HG03354 (cell line): ENCODE measurements around the gene RB1.
A peak's percentile ranks its signal among the peaks of the same experiment; 100 is the strongest.
"Not testable (repeated sequence)": the region's sequence is repeated elsewhere in the genome, so short reads cannot be mapped to it uniquely, and the experiment has no call there.

Experiments used
- ATAC-seq: cut with Tn5 transposase; IDR thresholded peaks from one replicate; pipeline ENCODE4 v1.9.1; 2021; ENCODE audit warnings: mild to moderate bottlenecking; ENCODE audit not compliant: unreplicated experiment, poor library complexity, severe bottlenecking

The RB1 gene

GRCh38 chr13:48434200-48434599, 130.6 kb downstream of the RB1 start:
- ATAC-seq: no peak

- no peak for ATAC-seq
Measured at GRCh38 chr13:48436661-48437288, 133.2 kb downstream of the RB1 start.

GRCh38 chr13:48437371-48437770, 133.8 kb downstream of the RB1 start:
- no peak for ATAC-seq

GRCh38 chr13:48443442-48444208, 140.1 kb downstream of the RB1 start:
- no peak for ATAC-seq

- no peak for ATAC-seq
Measured at GRCh38 chr13:48446464-48446863, 142.9 kb downstream of the RB1 start.

- ATAC-seq: no peak
Measured at GRCh38 chr13:48448285-48448958, 144.9 kb downstream of the RB1 start.

- ATAC-seq: no peak
Measured at GRCh38 chr13:48448959-48449614, 145.5 kb downstream of the RB1 start.

- ATAC-seq: no peak
Measured at GRCh38 chr13:48449656-48450055, 146.1 kb downstream of the RB1 start.

GRCh38 chr13:48451196-48451595, 147.6 kb downstream of the RB1 start:
- ATAC-seq: not testable (repeated sequence)

- ATAC-seq: no peak
Measured at GRCh38 chr13:48456546-48456945, 153.0 kb downstream of the RB1 start.

- no peak for ATAC-seq
Measured at GRCh38 chr13:48457578-48458242, 154.2 kb downstream of the RB1 start.

GRCh38 chr13:48475230-48475629, 171.7 kb downstream of the RB1 start:
- ATAC-seq: no peak

- ATAC-seq: no peak
Measured at GRCh38 chr13:48476215-48476614, 172.7 kb downstream of the RB1 start.

GRCh38 chr13:48476686-48477085, 173.1 kb downstream of the RB1 start:
- no peak for ATAC-seq

GRCh38 chr13:48477191-48477855, 173.8 kb downstream of the RB1 start:
- ATAC-seq: peak; percentile 66

GRCh38 chr13:48478391-48478790, 174.8 kb downstream of the RB1 start:
- no peak for ATAC-seq

- ATAC-seq: no peak
Measured at GRCh38 chr13:48483575-48483974, 180.0 kb downstream of the RB1 start.

GRCh38 chr13:48485432-48485831, 181.9 kb downstream of the RB1 start:
- ATAC-seq: no peak

GRCh38 chr13:48486362-48486761, 182.8 kb downstream of the RB1 start:
- no peak for ATAC-seq
